Activated CD4-positive, CD25-positive, alpha-beta regulatory T cell treated with anti-CD3 and anti-CD28 coated beads, Interleukin-2, amount 50 U/mL, for 72 hours (primary cell): ENCODE data around the gene LIX1.
"Not testable (repeated sequence)": the region's sequence is repeated elsewhere in the genome, so short reads cannot be mapped to it uniquely, and the experiment has no call there.

Experiments
- DNase-seq: peaks from one replicate; pipeline ENCODE4 v3.0.0; 2021

LIX1 gene

DNA sequence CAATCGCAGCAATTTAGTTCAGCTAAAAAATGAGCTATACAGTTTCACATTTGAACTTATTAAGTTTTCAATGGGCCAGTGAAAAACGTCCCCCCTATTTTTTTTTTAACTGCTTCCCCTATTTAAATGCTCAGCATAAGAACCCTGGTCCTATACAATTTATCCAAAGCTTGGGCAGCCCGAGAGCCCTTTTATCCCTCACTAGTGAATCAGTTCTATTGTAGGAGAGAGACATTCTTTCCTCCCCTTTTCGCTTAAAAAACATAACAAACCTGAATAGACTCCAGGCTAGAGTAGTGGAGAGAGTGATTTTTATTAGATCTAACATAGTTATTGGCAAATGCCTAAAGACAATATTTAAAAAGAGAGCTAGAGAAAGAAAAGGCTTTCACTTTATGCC is 1.4 kb downstream of the LIX1 start:
- DNase-seq = no peak

DNA sequence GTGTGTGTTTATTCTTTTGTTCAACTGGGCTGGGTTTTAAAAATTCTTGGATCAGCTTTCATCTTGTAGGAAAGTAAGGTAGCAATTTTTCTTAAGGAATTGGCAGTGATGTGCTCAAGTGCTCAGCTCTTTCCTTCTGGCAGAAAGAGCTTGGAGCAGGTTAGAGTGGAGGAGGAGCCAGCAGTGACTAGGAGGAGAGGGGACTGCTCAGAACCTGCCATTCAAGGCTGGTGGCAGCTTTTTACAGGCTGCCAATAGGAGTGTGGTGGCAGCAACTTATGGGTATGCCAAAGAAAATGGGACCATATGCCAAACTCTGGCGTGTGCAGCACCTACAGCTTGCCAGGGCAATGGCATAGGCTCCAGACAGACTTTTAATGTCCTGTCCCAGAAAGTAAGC is 2.2 kb downstream of the LIX1 start:
- not testable (repeated sequence) for DNase-seq

DNA sequence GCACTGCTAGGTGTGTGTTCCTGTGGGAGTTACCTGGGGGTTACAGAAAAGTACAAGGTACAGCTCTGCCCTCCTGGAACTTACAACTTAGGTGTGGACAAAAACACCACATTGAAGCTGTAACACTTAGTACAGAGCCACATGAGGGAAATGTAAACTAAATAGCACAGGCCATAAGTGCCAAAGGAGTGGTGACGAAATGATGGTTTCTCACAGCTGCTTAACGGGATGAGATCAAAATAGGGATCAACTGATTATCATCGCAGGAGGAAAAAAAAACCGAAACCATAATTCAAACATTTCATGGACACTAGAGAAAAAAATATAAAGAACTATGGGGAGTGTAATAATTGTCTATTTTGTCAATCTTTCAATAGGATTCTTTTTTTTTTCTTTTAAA is 5.9 kb downstream of the LIX1 start:
- no peak for DNase-seq

DNA sequence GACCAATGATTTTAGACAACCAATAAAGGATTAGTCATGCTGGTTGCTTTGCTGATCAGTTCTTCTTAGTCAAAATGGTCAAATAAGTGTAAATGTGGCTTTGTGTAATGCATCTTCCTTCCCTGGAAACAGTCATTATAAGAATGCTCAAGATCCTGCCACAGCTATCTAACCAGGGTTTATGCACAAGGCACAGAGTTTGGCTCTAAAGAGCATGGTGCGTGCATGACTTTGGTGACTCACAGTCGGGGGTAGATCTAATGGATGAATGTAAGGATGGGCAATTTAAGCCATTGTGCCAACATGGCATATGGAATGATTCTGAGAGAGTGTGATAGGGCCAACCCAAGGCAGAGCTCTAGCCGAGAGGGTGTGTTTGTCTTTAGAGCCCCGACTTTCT is 6.5 kb downstream of the LIX1 start:
- DNase-seq = no peak

DNA sequence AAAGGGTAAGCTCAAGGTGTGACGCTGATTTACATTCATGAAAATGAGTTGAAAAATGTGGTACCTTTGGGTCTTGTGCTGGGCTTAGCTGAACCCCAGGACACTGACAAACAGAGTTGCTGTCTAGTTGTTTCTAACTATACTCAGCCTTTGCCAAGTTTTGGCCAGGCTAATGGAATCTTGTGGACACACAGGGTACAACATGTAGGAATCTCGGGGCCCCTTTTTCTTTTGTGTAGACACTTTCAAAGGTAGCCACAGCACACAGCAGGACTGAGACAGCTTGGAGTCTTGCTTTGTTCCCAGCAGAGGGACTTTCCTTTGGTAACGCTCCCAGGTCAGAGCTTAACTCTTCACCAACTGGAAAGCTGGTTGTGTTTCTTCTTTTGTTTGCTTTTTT is 7.8 kb downstream of the LIX1 start:
- DNase-seq = no peak

DNA sequence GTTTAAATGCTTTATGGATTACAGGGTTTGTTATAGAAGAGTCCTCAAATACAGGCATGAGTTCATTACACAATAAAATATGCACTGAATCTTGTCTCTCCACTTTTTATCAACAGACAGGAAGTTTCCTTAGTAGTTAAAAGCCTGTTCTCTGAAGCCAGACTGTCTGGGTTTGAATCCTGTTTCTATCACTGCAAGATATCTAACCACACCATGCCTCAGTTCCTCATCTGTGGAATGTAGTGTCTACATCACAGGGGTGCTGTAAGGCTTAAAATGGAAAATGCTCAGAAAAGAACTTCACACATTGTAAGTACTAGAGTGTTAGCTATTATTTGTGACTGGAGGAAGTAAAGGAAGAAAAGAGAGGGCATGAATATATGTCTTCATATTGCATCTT is 9.3 kb downstream of the LIX1 start:
- no peak for DNase-seq

DNA sequence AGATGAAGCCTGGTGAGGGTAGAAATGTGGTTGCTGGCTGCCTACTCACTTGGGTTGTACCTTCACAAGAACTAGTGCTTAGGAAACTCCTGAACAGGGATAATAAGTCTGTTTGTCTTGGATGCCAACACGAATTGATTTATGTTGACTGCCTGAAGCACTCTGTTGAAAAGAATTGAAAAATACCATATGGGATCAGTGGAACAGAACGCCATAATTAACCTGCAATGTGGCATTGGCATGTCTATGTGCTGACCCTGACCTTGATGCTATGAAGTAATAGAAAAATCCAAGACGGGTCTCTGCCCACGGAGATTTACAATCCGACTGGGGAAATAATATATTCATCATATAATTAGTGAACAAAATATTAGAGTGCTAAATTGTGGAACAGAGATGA is 10.5 kb downstream of the LIX1 start:
- no peak for DNase-seq

DNA sequence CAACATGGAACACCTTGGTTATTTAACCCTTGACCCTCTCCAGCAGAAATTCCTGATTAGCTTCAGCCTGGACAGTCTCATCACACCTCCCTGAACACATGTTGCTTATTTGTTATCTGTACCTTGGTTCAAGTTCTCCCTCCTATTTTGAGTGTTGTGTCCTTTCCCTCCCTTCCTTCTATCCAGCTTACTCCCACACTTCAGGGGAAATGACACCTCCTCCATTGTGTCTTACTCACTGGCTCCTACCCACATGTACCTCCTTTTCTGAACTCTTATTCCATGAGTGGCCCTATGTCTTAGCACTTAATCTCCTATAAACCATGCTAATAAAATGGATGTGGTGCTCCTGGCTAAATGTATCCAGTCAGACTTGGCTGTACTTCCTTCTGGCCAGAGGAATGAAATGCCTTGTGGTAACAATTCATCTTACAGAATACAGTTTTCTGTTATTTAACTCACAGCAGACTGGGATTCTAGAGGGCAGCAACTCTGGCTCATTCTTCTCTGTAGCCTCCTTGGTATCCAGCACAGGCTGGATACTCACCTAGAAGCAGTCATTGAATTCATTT is 11.2 kb downstream of the LIX1 start:
- DNase-seq = no peak

DNA sequence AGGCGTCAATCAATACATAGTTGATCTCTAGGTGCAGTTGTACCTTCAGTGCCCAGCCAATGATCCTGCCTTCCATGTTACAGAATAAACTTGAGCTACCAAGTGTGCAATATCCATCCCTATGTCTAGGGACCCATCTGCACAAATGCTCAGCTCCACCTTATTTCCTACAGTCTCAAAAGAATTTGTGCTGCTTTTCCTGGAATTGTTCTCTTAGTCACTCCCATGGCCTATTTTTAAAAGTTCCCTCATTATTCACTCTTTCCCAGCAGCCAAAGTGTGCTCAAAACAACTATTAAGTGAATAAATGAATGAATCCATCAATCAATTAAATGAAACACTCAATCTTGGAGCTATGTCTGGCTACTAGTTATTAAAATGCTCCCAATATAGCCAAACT is 14.7 kb downstream of the LIX1 start:
- DNase-seq = no peak

DNA sequence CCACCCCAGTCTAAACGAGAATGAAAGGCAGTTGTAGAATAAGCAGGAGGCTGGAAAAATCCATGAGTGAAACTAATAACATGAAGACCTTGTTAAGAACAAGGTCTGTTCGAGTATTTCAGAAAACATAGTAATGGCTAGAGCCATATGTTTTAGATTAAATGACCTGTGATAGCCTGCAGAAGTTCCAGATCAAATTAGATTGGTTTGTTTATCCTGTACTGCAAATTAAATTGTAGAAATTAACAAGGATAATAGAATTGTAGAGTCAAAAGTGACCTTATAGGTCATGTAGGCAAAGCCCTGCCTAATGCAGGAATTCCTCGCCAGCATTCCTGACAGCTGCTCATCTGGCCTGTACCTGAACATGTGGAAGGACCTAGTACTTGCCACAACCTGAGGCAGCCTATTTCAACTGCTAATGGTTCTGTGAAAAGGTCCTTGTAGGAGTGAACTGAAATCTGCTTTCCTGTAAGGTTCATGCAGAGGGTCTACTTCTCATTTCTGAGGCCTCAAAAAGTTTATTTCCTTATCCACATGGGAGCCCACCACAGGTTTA is 17.2 kb downstream of the LIX1 start:
- DNase-seq = no peak

DNA sequence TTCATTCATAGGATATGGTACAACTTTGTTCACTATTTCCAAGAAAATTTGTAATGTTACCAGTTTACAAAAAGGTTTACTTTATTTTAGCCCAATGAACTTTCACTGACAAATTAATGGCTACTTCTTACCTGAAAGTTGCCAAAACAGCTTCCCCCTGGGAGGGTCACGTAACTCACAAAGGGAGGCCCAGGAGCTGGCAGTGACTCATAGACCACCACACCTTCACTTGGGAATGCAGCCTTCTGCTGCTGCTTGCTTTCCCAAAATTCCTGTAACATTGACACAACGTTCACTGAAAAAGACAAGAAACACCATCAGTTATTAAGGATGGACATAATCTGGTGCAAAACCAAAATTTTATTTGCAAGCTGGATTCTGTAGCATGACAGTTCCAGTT is 18.1 kb downstream of the LIX1 start:
- DNase-seq = no peak

DNA sequence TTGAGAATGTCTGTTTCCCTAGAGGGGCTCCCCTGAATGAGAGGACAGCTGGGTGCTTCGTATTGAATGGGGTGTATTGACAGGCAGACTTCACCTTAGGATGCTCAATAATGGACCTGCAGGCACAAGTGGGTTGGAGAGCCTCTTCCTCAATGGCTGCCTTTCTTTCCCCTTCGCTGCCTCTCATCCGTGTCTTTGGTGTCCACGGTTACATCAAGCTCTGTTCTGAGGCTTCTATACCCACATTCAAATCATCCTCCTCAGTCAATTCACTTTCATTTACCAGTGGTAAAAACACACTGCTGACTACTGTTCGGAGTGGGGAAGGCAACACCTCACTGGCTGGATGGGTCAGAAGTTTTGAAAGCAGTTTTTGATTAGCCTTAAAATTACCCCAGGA is 20.6 kb downstream of the LIX1 start:
- DNase-seq = no peak

DNA sequence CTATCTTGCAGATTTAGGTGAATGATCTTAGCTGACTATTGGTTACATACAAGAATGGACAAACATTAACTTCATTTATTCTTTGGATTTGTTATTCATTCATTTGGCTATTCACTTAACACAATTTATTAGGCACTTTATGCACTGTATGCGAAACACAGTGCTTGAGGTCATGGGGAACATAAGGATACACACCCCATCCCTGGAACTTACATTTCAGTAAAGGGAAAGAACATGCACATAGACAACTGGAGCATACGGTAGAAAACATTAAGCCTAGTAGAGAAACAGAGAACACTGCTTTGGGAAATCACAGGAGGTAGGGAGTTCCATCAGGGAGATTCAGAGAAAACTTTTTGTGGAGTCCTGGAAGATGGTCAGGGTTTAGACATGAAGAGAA is 22.2 kb downstream of the LIX1 start:
- no peak for DNase-seq

DNA sequence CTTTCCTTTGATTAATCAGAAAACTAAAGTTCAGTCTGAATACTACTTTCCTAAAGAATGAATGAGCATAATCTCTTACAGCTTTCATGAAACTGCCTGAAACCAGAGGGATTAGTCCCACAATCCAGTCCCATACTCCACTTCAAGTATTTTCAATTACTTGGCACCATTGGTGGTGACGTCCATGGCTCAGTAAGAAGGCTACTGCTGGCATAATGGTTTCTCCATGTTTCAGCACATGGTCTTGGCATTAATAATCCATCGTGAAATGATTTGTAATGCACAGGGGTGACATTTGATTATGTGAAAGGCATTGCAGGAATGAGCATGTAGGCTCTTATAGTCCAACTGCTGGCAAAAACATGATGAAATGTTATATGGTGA is 23.4 kb downstream of the LIX1 start:
- no peak for DNase-seq

DNA sequence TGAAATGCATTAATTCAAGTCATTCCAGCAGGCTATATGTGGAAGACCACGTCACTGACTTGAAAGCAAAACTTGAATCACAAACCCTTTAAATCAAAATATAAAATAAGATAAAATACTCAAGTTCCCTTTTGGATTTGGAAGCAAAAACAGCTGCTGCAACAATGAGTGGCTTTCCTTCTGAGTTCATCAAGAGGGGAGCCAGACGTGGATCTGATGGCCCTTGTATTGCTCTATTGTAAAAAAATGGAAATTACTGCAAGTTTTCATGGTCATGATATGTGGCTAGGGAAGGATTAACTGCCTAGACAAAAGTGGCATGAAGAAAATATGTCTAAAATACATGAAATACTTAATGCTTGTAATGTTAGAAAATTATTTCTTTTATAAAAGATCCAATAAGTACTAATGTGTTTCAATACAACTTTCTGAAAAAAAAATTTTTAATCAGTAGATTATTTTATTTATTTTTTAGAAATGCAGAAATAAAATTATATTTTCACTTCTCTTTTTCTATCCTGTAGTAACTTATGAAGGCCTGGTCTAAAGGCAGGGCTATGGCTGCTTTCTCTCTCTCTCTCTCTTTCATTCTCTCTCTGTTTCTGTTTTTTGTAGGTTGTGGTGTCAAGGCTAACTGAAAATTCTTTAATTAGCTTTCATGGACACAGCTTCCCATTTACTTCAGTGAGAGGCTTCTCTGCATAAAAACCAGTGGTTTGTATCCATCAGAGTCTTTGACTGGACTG is 24.0 kb downstream of the LIX1 start:
- no peak for DNase-seq

DNA sequence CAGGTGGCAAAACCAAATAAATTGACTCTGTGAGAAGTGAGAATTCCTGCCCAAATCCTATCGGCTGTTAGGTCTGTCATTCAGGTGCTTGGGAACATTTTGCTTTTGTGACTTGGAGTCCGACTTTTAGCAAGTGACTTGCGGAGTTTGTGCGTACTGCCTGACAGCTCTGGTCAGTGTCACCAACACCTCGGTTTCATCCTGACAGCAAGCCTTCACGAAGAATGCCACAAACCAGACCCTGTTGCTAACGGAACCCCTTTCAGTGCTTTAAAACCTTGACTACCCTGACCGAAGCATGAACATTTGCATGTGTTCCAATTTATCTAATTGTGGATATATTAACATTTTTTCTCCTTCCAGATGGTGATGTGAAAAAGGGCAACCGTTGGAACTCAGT is 26.5 kb downstream of the LIX1 start:
- DNase-seq = no peak

DNA sequence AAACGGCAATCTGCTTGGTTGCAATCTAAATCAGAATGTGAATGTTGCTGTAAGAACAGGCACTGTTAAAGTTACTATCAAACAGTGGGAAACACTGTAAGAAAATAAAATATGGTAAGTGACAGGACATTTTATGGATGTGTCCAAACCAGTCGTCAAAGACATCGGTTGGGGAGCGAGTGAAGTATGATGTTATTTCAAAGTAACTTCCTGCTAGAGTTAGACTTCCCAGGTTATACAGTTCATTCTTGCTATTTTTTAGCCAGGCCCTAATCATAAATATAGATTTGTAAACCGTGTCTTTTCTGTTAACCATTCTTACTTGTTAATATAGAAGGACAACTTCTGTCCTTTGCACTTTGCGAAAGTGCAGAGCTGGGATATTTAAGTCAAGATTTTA is 30.2 kb downstream of the LIX1 start:
- DNase-seq = no peak

DNA sequence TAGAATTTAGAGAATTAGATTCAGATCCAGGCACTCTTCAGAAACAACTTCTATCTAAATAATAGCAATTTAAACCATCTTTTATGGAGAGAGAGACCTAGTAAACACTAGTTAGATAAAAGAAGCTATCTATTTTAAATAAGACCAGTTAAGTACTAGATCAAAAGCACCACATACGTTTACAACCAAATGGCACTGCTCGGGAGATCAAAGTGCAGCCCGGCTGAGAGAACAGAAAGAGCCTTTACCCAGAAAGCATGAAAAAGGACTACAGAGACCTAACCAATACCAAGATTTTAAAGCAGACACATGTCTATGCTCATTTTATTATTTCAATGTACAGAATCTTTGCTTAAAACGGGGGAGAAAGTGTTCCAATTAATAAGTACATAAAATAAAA is 30.8 kb downstream of the LIX1 start:
- no peak for DNase-seq

DNA sequence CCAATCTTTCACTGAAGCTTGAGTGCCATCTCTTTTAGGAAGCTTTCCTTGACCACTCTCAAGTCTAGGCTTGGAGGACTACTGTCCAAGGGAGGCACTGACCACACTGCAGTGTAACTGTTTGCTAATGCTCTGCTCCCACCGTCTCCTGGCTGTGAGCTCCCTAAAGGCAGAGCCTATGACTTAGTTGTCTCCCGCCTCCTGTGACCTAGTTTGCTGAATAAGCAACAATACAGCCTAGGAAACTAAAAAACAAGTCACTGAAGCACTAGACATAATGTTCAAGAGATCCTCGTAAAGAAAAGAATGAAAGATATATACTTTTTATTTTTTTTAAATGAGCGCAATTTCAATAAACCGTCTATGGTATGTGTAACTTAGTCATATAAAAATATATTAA is 31.4 kb downstream of the LIX1 start:
- no peak for DNase-seq

DNA sequence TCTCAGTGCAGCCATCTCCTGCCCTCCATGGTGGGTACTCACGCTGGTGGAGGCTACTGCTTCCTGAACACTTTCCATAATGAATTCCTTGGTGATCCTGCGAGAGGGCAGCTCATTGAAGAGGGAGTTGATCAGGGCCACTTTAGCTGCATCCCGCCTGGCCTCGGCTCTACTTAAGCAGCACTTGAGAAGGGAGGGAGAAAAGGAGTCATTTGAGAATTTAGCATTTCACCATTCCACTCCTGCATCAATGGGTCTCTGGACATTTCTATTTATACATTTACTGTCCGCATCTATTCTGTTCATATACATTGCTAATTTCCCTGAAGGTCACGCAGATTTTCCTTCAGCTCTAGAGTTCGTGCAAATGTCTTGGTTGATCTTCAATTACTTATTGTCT is 35.1 kb downstream of the LIX1 start:
- no peak for DNase-seq

DNA sequence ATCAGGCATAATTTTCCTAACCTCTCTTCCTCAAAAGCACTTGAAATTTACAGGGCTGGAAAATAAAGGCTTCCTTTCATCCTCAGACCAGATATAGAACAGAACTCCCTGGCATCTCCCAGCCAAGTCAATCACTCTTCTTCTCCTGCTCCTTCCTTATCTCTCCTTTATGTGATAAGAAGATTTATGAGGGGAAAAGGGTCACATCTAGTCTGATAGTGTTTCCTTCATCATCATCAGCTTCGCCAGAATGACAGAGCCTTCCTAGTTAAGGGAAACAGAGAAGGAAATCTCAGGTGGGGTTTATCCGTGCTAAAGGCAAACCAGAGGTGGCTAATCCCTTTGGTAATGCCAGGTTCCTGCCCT is 36.2 kb downstream of the LIX1 start:
- DNase-seq = no peak

DNA sequence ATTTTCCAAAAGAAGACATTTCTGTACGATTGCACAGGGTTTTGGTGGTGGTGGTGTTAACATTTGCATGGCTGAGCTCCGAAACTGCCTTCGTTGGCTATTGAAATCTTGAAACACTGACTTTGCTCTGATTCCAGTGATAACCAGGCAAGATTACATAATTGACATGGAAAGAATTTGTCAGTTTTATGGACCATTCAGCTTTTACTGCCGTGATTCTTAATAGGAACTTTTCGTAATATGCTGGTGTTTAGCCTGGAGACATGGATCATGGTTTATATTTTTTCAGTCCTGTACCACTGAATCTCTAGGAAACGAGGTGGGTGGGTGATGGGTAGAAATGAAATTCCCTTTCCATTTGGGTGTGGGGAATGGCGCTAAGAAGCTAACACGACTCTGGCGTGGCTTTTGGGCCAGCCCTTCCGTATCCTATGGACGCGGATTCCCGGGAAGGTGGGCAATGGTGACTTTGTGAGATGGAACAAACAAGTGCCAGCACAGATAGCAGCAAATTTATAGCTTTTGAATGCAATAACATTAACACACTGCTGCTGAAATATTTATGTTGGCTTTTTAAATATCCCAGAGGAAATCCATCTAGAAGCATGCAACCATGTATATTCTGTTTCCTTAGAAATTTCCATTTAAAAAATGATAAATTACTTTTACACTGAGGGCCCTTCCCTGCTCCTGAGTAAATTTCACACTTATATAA is 36.8 kb downstream of the LIX1 start:
- no peak for DNase-seq

DNA sequence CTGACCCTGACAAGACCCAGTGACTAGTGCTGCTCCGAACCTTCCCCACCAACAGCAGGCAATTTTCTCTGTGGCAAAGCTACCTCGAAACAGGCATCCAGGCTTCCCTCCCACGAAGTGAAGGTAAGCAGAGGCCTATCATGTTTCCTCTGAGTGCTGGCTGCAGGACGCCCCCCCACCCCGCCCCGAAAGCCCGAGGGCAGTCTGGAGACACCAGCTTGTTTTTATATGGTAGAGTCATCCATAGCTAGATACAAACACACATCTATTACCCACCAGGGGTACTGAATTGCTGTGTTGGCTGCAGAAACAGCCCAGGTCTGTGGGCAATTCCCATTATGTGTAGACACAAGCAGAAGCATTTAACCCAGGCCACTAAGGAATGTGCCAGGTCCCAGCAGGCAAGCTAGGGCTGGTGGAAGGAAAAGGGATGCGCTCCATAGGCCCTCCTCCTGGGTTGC is 40.4 kb downstream of the LIX1 start:
- DNase-seq = no peak

DNA sequence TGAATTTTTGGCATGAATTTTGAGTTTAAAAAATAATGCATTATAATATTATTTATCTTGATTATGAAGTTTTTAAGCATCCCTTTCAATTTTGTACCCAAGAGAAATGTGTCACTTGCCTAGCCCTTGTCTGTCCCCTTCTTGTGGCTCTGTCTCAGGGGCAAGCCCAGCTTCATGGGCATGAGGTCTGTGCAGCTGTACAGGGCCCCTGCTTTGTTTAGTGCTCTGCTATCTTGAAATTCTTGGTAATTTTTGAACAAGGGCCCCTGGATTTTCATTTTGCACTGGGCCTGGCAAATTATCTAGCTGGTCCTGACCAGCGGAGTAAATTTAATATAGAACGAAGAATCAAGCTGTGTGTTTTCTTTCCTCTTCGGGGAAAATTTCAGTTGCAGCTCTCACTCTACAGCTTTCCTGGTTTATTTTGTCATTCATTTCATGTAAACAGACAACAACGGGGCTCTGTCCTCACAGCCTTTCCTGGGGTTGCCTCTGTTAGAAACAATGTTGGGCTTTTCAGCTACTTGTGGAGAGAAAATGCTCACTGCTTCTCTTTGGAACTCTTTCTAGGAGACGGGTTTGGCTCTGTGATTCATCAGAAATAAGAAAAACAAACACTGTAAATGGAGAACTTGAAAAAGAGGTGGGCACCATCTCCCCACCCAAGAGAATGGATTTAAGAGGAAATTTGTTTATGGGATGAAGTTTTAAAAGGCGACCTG is 41.1 kb downstream of the LIX1 start:
- DNase-seq = no peak
